ENCODE data around the gene GTF3C1.
"Not testable (repeated sequence)": the region's sequence is repeated elsewhere in the genome, so short reads cannot be mapped to it uniquely, and the experiment has no call there.

The GTF3C1 gene

GRCh38 chr16:27437946-27438345 lies 111.8 kb downstream of the GTF3C1 start:
- DNase-seq, result no peak

- no peak for DNase-seq
Observed at GRCh38 chr16:27436921-27437650, 112.6 kb downstream of the GTF3C1 start.

- DNase-seq, result no peak
Observed at GRCh38 chr16:27436065-27436464, 113.6 kb downstream of the GTF3C1 start.

- not testable (repeated sequence) for DNase-seq
Observed at GRCh38 chr16:27435146-27435545, 114.6 kb downstream of the GTF3C1 start.

GRCh38 chr16:27434141-27435051 lies 115.3 kb downstream of the GTF3C1 start:
- DNase-seq, result no peak

GRCh38 chr16:27433636-27434035 lies 116.1 kb downstream of the GTF3C1 start:
- DNase-seq, result no peak

- not testable (repeated sequence) for DNase-seq
Observed at GRCh38 chr16:27433191-27433590, 116.5 kb downstream of the GTF3C1 start.

- no peak for DNase-seq
Observed at GRCh38 chr16:27432558-27432957, 117.2 kb downstream of the GTF3C1 start.

- DNase-seq, result no peak
Observed at GRCh38 chr16:27431773-27432532, 117.8 kb downstream of the GTF3C1 start.

GRCh38 chr16:27430923-27431484 lies 118.7 kb downstream of the GTF3C1 start:
- DNase-seq, result no peak

GRCh38 chr16:27430512-27430911 lies 119.2 kb downstream of the GTF3C1 start:
- DNase-seq, result no peak

- DNase-seq, result no peak
Observed at GRCh38 chr16:27429981-27430441, 119.7 kb downstream of the GTF3C1 start.

GRCh38 chr16:27429330-27429871 lies 120.3 kb downstream of the GTF3C1 start:
- DNase-seq, result no peak

GRCh38 chr16:27428026-27428785 lies 121.5 kb downstream of the GTF3C1 start:
- no peak for DNase-seq

GRCh38 chr16:27427538-27427937 lies 122.2 kb downstream of the GTF3C1 start:
- DNase-seq, result no peak

- no peak for DNase-seq
Observed at GRCh38 chr16:27426423-27427408, 123.0 kb downstream of the GTF3C1 start.

- no peak for DNase-seq
Observed at GRCh38 chr16:27425961-27426360, 123.8 kb downstream of the GTF3C1 start.

- no peak for DNase-seq
Observed at GRCh38 chr16:27424772-27425498, 124.8 kb downstream of the GTF3C1 start.

- no peak for DNase-seq
Observed at GRCh38 chr16:27421961-27422740, 127.6 kb downstream of the GTF3C1 start.
